RKO (cell line): ENCODE measurements around the gene CLIP4.
A peak's percentile ranks its signal among the peaks of the same experiment; 100 is the strongest.

Source experiments
- DNase-seq: peaks from one replicate; pipeline ENCODE4 v3.0.0-alpha.2; 2016; ENCODE audit warnings: low spot score

The CLIP4 gene

DNA sequence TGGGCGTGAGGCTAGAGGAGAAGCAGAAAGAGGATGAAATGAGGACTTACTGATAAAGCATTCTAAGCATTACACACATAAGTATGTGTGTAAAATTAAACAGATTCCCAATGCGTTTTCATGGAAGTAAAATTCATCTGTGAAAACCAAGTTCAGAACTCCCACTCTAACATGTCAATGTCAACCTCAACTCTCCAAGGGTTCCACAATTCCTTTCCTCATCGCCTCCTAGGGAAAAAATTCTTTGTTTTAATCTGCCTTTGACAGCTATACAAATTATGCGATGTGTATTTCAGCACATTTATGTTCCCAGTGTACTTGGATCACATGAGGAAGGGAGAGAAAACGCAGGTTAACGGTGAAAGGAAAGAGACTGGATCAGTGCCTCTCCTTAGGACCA, 76.6 kb downstream of the CLIP4 start:
- no peak for DNase-seq

DNA sequence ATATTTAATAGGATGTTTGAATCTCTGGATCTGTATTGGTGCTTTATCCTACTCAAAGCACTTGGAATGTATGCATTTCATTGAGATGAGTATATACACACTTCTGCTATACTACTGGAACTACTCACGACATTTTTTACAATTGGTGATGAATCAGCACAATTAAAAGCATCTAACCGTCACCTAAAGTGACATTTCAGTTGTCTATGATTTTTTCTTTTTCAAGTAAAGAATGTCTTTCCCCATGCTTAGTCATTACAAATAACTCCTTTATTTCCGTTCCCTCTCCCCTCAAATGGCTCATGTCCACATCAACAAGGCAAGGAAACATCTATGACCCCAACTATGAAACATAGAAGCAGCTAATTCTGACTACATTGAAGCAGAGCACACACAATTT, 77.3 kb downstream of the CLIP4 start:
- DNase-seq: peak; percentile 46

DNA sequence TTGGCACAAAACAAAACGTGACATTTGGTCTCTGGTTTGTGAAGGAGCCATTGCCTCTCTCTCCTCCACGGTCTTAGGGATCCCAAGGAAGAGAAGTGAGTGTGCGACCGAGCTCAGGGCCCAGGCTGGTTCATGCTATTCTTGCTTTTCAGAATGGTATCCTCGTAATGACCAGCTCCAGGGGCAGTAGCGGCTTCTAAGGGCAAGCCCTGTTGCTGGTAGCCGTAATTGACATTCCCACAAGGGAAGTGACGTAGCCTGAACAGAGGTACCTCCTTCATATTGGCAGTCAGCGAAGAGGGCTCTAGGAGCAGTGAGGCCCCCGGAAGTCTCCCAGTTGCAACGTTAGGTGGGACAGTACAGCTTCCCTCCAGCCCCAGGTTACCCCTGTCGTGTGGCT, 77.9 kb downstream of the CLIP4 start:
- DNase-seq: no peak

DNA sequence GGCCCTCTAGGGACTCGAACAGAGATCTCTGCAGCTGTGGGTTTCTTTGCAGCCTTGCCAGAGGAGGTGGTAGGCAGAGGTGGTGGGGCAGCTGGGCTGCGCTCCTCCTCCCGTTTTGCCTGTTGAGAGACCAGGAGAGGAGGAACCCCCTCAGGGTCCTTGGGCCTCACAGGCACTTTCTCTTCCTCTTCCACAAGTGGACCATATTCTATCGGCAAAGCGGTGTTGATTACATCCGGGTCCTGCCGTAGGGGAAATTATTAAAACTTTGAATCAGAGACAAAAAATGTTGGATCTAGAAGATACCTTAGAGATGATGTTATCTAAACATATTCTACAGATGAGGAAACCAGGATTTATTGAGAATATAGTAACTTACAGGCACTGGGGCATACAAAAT, 78.5 kb downstream of the CLIP4 start:
- no peak for DNase-seq

DNA sequence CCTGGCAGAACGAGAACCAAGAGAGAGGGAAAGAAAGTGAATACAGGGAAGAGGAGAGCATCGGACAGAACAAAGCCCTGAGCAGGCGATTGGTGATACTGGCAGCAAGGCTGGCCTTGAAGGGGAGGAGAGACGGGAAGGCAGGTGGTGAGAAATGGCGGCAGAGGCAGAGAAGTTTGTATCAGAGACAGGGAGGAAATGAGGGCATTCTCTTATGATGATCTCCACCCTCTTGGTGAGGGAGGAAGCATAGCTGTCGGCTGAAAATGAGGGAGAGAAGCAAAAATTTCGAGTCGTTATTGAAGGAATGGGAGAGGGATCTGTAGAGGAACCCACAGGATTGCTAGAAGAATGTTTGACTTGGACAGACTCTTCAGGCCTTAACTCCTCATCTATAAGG, 80.6 kb downstream of the CLIP4 start:
- DNase-seq: no peak

DNA sequence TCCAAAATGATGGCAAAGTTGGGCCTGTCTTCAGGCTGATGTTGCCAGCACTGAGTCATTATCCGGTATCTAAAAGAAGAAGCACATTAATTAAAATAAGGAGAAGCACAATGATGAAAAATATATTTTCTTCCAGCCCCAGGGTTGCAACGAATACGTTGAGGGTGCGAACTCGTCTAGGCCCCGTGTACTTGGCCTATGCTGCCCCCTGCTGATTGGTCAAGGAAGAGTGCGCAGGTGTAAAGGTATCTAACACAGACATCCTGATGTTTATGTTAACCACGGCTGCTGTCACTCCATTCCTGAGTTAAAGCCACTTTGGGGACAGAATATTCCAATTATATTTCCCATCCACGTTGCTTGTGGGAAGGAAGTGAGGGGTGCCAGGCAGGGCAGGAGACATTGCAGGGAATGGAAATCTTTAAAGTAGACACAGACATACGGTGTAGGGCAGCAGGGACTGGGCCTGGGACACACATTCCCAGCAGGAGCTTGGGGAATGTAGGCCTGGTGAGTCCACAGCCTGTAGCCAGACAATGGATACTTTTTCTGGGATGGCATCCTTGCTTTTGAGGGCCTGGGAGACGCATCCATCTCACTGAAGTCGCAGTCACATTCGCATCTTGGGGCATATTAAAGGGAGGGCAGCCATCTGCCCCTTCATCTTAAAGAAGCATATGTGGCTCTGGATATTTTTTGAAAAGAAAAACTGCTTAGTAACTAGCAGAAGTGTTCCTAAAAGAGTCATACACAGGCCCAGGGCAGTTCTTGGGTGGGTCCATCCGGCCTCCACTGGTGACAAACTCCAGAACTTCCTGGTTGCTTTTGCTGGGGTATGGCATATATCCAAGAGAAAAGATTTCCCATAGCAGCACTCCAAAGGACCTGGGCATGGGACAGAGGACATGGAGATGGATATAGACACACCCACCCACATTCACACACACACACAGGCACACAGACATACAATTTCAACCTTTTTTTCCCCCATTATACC, 81.9 kb downstream of the CLIP4 start:
- peak; percentile 62 for DNase-seq

DNA sequence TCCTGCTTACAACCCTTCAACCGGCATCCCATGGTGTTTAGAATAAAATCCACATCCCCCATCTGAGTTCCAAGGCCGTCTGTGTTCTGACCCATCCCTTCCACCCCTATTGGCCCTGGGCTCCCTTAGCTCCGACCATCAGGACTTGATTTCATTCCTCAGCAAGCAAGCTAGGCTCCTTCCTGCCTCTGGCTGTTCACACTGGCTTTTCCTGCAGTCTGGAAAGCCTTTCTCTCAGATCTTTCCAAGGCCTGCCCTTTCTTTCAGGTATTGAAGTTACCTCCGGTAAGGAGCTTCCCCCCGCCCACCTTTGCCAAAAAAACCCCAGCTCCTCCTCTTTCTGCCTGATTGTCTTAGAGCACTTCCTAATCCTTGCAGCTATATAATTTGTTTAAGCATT, 86.8 kb downstream of the CLIP4 start:
- DNase-seq: no peak

DNA sequence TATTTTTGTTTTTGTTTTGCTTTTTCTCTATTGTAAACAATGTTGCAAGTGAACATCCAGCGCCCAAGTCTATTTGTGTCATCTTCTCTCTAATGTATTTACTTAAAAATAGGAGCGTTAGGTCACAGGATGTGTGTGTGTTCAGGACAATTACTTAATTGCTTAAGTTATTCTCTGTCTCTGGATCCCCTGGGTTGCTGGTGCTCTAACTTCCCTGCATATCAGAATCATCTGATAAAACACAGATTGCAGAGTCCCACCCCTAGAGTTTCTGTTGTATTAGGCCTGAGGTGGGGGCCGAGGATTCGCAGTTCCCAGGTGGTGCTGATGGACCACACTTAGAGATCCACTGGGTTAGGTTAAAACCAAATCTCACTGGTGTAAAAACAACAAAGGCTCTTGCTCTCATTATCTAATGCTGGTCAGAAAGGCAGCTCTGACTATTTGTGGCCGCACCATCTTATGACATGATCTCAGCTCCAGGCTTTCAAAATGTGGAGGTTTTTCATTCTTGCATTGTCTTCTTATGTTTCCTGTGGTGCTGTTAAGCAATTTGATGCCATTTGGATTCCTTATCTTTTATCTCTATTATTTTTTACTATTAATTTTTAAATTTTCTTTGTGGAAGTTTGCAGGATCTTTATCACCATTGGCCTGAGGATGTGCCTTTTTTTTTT, 87.7 kb downstream of the CLIP4 start:
- no peak for DNase-seq

DNA sequence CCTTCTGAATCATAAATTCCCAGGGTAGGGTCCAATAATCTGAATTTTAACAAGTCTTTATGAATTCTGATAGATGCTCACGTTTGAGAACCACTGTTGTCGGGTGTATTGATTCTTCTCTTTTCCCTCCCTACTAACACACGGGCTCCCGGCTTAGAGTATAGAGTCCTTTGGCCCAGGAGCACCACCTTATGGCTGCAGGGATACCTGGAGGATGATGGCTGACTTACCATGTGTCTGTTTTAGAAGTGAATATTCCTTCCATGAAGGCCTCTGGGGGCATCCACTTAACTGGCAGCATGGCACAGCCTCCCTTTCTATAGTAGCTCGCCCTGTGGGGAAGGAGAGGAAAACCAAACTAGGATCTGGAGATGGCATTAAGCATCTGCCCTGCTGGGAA, 91.7 kb downstream of the CLIP4 start:
- no peak for DNase-seq

DNA sequence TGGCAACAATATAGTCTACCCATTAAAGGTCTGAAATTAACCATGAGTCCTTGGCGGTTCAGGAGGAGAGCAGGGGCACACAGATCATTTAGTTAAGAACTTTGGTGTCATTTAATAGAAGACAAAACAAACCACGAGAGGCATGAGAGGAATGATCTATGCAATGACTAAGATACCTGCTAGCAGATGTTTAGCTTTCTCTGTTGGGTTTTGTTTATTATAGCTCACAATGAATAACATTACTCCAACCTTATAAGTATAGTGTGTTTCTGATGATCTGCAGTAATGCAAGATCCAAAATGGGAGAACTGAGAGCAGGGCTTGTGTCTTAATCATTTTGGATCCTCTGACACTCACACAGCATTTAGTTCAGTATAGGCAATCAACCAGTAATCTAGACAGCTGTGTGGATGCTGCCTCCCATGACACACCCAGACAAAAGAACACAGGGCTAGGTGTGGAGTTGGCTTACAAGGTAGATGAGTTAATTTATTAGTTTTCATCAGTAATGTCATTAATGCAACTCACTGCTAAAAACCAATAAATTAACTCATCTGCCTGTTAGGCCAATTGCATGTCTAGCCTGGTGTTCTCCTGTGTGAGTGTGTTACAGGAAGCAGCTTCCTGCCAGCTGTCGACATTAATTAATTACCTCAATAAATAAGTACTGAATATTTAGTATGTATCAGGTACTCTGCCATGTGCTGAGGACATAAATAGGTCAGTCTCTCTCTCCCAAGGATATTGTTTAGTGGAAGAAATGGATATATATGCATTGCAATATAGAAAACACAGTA, 92.3 kb downstream of the CLIP4 start:
- no peak for DNase-seq

DNA sequence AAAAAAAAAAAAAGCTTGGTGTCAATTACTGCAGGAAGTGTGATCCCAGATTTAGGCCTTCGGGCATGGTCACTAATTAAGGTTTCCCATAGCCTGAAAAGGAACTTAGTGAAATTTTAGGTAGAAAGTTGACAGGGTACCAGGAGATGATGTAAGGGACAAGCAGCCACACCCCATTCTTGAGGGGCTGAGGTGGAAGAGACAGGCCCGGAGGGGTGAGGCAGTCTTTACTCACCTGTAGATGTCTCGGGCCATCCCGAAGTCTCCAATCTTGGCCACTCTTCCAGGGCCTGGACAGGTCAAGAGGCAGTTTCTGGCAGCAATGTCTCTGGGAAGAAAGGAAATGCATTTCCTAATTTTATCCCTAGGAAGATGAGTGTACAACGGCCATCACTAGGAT, 94.3 kb downstream of the CLIP4 start:
- no peak for DNase-seq

DNA sequence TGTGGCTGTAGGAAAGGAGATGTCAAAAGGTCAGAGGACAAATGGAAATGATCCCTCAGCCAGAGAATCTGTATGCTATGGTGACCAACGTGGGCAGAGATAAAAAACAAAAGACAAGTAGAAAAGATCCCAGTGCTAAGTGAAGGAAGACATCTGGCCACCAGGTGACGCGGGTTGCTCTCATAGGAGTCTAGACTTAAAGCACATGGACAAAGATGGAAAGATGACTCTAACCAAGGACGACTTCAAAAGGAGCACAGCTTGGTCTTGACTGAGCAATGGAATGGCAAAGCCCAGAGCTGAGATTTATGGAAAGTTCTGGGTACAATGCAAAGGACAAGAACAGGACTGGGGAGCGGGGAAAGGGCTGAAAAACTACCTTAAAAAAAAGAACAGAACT, 96.8 kb downstream of the CLIP4 start:
- no peak for DNase-seq

DNA sequence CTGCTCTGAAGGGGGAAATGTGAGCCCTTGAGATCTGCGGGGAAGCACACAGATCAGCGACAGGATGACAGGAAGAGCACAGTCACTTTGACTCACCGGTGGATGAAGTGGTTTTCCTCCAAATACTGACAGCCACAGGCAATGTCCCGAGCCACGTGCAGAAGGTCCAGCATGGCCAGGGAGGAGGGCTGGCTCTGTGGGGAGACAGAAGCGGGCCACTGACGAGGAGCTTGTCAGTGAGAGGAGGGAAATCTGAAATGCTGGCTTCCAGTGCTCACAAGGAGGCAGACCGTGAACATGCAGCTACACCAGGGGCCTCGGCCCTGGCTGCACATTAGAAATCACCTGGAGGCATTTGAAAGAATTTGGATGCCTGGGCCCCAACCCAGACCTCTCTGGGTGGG, 98.7 kb downstream of the CLIP4 start:
- peak; percentile 34 for DNase-seq

DNA sequence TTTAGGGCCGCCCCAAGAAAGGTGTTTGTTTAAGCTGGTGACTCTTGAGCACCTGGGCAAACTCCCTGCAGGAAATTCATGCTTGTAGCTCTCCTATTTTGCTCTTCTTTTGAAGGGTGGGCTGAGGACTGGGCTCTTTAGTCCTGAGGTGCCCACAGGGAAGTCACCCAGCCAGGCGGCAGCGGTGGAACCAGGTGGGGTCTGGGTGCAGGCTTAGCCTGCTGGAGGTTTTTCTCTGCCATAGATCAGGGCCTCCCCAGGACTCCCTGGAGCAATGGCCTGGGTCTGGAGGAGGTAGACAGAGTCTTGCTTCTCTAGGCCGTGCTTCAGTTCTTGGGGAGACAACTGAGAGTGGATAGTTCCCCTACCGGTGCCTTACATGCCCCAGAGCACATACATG, 99.9 kb downstream of the CLIP4 start:
- no peak for DNase-seq

DNA sequence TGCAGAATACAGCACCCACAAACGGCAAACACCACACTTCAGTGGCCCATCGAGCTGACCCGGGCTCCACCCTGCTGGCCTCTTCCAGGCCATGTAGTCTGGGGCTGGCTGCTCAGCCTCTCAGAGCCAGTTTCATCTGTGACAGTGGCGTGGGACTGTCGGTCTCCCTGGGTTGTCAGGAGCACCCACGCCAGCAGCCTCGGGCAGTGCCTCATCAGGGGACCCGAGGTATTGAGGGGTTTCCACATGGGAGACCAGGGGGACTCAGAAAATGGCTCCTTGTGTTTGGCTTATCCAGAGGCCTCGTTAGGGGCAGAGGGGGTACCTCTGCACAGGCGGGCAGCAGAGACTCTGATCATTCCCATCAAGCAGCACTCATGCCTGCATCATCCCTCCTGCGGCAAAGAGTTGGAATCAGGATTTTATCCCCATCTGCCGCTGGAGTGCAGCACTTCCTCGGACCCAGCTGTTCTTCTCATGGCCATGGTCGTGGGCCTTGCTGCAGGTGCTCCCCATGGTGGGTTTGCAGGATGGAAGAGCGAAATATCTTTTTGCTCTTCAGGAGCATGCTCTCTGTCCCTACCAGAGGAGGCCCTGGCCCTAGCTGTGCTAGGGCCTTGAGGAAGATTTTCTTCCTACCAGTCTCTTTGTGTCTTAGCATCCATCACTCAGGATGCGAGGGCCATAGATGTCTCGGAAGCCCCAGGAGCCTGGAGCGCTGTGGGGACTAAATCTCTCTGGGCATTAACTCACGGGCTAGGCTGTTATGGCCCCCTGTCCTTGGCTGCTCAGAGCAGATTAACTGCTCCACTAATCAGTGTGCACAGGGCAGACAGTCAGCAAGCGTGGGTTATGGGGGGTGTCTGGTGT, 100.8 kb downstream of the CLIP4 start:
- DNase-seq: no peak

DNA sequence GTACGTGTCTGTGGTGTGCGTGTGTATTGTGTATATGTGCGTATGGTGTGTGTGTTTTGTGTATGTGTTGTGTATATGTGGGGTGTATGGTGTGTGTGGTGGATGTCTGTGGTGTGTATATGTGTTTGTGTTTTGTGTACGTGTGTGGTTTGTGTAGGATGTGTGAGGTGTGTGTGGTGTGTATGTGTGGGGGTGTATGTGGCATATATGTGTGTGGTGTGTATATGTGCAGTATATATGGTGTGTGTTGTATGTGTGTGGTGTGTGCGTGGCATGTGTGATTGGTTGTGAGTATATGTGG, 101.3 kb downstream of the CLIP4 start:
- DNase-seq: no peak

DNA sequence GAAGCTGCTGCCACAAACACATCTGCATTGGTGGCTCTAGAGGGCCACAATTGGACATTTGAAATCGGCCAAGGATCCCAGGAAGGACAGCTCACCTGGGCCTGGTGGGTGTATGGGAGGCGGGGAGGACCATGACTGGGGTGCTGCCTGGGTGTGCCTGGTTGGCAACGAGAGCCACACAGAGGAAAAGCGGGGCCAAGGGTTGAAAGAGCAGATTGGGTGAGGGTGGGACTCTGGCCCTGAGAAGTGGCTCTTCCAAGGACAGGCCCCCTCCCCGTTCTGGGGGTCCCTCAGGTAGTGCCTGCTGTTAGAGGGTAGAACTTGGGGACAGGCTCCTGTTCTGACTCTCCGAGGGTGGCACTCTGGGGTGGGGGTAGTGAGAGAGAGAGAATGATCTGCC, 102.9 kb downstream of the CLIP4 start:
- no peak for DNase-seq

DNA sequence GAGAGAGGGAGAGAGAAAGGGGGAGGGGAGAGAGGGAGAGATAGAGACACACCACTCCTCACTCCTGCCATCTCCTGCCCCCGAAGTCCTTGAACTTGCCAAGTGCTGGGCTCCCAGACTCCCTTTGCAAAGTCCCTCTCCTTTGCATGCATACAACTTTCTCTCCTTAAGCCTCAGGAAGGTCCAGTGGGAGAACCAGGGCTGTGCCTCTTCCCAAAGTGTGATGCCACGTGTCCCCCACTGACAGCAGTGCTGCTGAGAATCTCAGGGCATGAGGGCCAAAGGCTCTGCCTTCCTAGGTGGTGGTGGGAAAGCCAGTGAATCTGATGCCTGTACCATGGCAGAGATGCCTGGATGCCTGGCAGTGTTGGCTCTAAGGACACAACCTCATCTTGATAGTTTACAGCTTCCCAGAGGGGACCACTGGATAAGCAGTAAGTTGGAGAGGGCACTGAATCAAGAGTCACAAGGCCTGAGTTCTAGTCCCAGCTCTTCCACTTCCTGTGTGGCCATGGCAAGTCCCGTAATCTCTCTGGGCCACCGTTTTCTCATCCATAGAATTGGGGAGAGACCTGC, 103.4 kb downstream of the CLIP4 start:
- no peak for DNase-seq

DNA sequence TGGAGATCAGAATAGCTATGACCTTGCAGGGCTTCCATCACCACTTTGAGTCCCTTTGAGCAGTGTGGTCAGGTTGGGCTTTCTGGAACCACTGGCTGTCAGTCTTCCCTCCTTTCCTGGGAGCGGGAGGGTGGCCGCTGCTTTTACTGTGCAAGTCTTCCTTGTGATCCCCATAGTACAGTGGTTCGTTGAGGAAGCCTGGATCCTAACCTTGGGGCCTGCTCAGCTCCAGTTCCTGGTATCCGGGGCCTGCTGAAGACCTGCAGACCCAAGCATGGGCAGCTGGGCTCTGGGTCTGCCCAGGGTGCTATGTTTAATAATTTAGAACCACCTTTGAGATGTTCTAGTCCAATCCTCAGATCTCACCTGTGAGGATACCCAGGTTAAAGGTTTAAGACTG, 104.2 kb downstream of the CLIP4 start:
- DNase-seq: no peak

DNA sequence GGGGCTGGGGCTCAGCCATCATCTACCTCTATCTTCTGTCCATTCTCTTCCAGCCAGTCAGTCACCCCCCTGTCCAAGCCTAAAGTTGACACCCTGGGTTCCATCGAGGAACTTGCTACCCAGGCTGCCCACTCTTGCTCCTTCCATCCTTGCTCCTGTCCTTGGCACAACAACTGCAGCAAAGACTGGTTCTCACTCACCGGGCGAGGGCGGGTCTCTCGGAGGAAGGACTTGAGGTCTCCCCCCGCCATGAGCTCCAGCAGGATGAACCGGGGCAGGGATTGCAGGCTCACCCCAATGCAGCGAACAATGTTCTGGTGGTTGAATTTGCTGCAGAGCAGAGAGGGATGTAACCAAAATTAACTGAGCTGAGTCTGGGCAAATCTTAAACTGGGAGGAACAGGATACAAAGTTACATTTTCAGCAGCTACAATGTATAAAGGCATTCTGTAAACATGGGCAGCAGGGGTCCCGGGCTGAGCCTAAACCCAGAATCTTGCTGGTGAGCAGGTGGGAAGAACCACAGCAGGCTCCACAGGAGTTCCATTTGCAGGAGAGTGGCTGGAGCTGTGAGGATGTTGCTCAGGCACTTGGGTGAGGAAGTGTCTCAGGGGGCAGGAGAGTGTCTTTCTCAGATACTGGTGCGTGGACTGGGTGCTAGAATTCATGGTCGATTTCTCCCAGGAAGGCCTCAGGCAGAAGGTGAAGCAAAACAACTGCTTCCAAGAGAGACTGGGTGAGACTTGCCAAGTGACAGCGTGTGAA, 105.5 kb downstream of the CLIP4 start:
- no peak for DNase-seq
